Keratinocyte (primary cell): Measurements from ENCODE around the gene DPH6.

Source experiments
- CTCF ChIP-seq, 3 experiments: IDR thresholded peaks in 1 of 3; conservative IDR thresholded peaks in 1 of 3; optimal IDR thresholded peaks in 1 of 3; 2 replicates in 2 of 3; 3 replicates in 1 of 3; pipeline versions ENCODE3 to v1.5.1; 2011; ENCODE audit warnings: low read length in 3 of 3, mild to moderate bottlenecking in 3 of 3, moderate library complexity in 2 of 3, control low read depth in 1 of 3, inconsistent platforms in 1 of 3; ENCODE audit not compliant: insufficient read depth in 2 of 3; ENCODE audit errors: extremely low read depth in 1 of 3
- EZH2 ChIP-seq: IDR thresholded peaks from one replicate; pipeline ENCODE4 v1.6.1; 2012; ENCODE audit warnings: inconsistent platforms, mild to moderate bottlenecking, low read length, moderate library complexity

GRCh38 chr15:35455201-35455600, 90.8 kb downstream of the DPH6 start:
- TF ChIP-seq CTCF (optimal IDR thresholded peaks at IDR 0.05 in 1 of 3, IDR thresholded peaks at IDR 0.05 in 1 of 3, conservative IDR thresholded peaks at IDR 0.05 in 1 of 3; ENCODE audit: extremely low read depth in 1 of 3, insufficient read depth in 2 of 3, low read length in 3 of 3) (no peak), EZH2 (no peak)
